Hepatocyte (in vitro differentiated cells): ENCODE measurements around the gene BIK.

Source experiments
- EZH2 ChIP-seq: fragments of 200-600 bp; sonication (generic); IDR thresholded peaks from 2 replicates; pipeline ENCODE4 v1.6.1; 2016; ENCODE audit warnings: antibody characterized with exemption, mild to moderate bottlenecking, borderline replicate concordance
- EZH2phosphoT487 ChIP-seq: fragments of 200-600 bp; sonication (generic); IDR thresholded peaks from one replicate; pipeline ENCODE4 v1.6.1; 2018; ENCODE audit warnings: antibody characterized with exemption, mild to moderate bottlenecking, low read depth, moderate library complexity; ENCODE audit not compliant: unreplicated experiment, severe bottlenecking
- TF ChIP-seq, protein P1 (sequence below): fragments of 200-600 bp; sonication (generic); IDR thresholded peaks from 2 replicates; pipeline ENCODE4 v1.5.1; 2016; ENCODE audit warnings: antibody characterized with exemption, mild to moderate bottlenecking; ENCODE audit not compliant: poor library complexity

DNA sequence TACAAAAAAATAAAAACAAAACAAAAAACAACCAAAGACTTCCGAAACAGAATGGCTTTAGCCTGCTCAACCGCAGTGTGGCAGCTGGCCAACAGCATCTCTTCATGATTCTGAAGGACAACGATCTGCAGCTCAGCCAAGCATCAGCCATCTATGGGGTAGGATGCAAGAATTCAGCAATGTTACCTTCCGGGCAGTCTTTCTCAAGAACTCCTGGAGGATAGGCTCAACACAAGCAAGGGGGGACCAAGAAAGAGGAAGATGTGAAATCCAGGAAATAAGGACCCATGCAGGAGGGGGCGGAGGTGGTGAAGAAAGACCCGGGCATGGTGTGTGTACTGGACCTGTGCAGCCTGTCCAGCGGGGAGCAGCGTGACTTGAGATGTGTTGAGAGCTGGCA lies 37.3 kb downstream of the BIK start:
- TF ChIP-seq, protein P1, sequence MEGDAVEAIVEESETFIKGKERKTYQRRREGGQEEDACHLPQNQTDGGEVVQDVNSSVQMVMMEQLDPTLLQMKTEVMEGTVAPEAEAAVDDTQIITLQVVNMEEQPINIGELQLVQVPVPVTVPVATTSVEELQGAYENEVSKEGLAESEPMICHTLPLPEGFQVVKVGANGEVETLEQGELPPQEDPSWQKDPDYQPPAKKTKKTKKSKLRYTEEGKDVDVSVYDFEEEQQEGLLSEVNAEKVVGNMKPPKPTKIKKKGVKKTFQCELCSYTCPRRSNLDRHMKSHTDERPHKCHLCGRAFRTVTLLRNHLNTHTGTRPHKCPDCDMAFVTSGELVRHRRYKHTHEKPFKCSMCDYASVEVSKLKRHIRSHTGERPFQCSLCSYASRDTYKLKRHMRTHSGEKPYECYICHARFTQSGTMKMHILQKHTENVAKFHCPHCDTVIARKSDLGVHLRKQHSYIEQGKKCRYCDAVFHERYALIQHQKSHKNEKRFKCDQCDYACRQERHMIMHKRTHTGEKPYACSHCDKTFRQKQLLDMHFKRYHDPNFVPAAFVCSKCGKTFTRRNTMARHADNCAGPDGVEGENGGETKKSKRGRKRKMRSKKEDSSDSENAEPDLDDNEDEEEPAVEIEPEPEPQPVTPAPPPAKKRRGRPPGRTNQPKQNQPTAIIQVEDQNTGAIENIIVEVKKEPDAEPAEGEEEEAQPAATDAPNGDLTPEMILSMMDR: no peak
- TF ChIP-seq EZH2phosphoT487 (no peak), EZH2 (no peak)
